IMR-90 (cell line): ENCODE measurements around the gene FLYWCH1. TPM values are rescaled to one million over a fixed set of nuclear protein-coding genes. Genes with fewer than 3 reads are reported as not detected.

Experiments used
- ATAC-seq: fragments of 200-7000 bp; cut with Tn5 transposase; 2 replicates; pipeline ENCODE4 v1.9.1; 2020; ENCODE audit warnings: low read depth, mild to moderate bottlenecking, moderate library complexity
- BruUV-seq: library from RNA; stranded (reverse); fragments of 400-500 nt; replicated peaks from 2 replicates; lab custom pipeline; 2021; lab: Mats Ljungman, UMichigan
- CTCF ChIA-PET: fragments of 300-600 bp; formaldehyde crosslinking; extraction: SDS; loops from one replicate; lab custom pipeline; 2021; ENCODE audit warnings: antibody characterized with exemption; lab: Yijun Ruan, JAX
- POLR2A ChIA-PET: fragments of 300-600 bp; sonication (Branson Sonifier 250); formaldehyde crosslinking; loops from one replicate; lab custom pipeline; 2022; ENCODE audit warnings: antibody characterized with exemption; ENCODE audit not compliant: unreplicated experiment; lab: Charles Lee
- DNase-seq: peaks from one replicate; pipeline ENCODE4 v3.0.0; 2013
- H2AFZ ChIP-seq: replicated peaks from 2 replicates; pipeline ENCODE3; 2013; ENCODE audit warnings: low read length, mild to moderate bottlenecking; ENCODE audit not compliant: poor library complexity
- H2AK5ac ChIP-seq: 2 replicates; pipeline ENCODE4 v1.6.1; 2013; ENCODE audit warnings: low read depth, low read length, inconsistent platforms
- H2AK9ac ChIP-seq: replicated peaks from 2 replicates; pipeline ENCODE3; 2013; ENCODE audit warnings: mild to moderate bottlenecking, low read depth, low read length, moderate library complexity; ENCODE audit not compliant: poor library complexity
- H2BK120ac ChIP-seq: 2 replicates; pipeline ENCODE4 v1.6.1; 2013; ENCODE audit warnings: low read depth, low read length, inconsistent platforms
- H2BK15ac ChIP-seq: 3 replicates; pipeline ENCODE4 v1.6.1; 2013; ENCODE audit warnings: low read depth, low read length, inconsistent platforms
- H2BK20ac ChIP-seq: 2 replicates; pipeline ENCODE4 v1.6.1; 2013; ENCODE audit warnings: low read depth, mild to moderate bottlenecking, inconsistent platforms, low read length, moderate library complexity
- H2BK5ac ChIP-seq: 2 replicates; pipeline ENCODE4 v1.6.1; 2013; ENCODE audit warnings: mild to moderate bottlenecking, low read depth, low read length, inconsistent platforms; ENCODE audit not compliant: poor library complexity, severe bottlenecking
- H3K14ac ChIP-seq: replicated peaks from 2 replicates; pipeline ENCODE4 v1.6.1; 2013; ENCODE audit warnings: low read depth, low read length, inconsistent platforms
- H3K18ac ChIP-seq: 2 replicates; pipeline ENCODE4 v1.6.1; 2013; ENCODE audit warnings: low read depth, low read length, control low read depth
- H3K23ac ChIP-seq: 2 replicates; pipeline ENCODE4 v1.6.1; 2013; ENCODE audit warnings: low read depth, low read length, inconsistent platforms
- H3K27ac ChIP-seq: 2 replicates; pipeline ENCODE4 v1.5.1; 2013; ENCODE audit warnings: mild to moderate bottlenecking, control low read depth, low read length; ENCODE audit not compliant: insufficient read depth
- H3K27me3 ChIP-seq: 2 replicates; pipeline ENCODE4 v1.6.1; 2013; ENCODE audit warnings: low read length; ENCODE audit not compliant: control insufficient read depth, insufficient read depth
- H3K36me3 ChIP-seq: 2 replicates; pipeline ENCODE4 v1.6.1; 2013; ENCODE audit warnings: low read length, mixed read lengths; ENCODE audit not compliant: control insufficient read depth, insufficient read depth
- H3K4ac ChIP-seq: 2 replicates; pipeline ENCODE4 v1.6.1; 2013; ENCODE audit warnings: low read depth, low read length, inconsistent platforms
- H3K4me1 ChIP-seq: 2 replicates; pipeline ENCODE4 v1.6.1; 2013; ENCODE audit warnings: low read length, mixed read lengths; ENCODE audit not compliant: control insufficient read depth, insufficient read depth
- H3K4me2 ChIP-seq: 2 replicates; pipeline ENCODE4 v1.6.1; 2013; ENCODE audit warnings: low read depth, mild to moderate bottlenecking, control low read depth, low read length, moderate library complexity
- H3K4me3 ChIP-seq: 2 replicates; pipeline ENCODE4 v1.5.1; 2013; ENCODE audit warnings: low read depth, mild to moderate bottlenecking, control low read depth, low read length, moderate library complexity; ENCODE audit not compliant: insufficient read depth
- H3K56ac ChIP-seq: 2 replicates; pipeline ENCODE4 v1.6.1; 2013; ENCODE audit warnings: low read length, inconsistent platforms; ENCODE audit not compliant: insufficient read depth; ENCODE audit errors: extremely low read depth
- H3K79me1 ChIP-seq, 2 experiments: 2 replicates each; pipeline ENCODE4 v1.6.1; 2013; ENCODE audit warnings: low read length in 2 of 2, inconsistent platforms in 1 of 2, low read depth in 1 of 2
- H3K9ac ChIP-seq: 2 replicates; pipeline ENCODE4 v1.6.1; 2013; ENCODE audit warnings: low read depth, low read length, control low read depth
- H3K9me1 ChIP-seq: 2 replicates; pipeline ENCODE4 v1.6.1; 2013; ENCODE audit warnings: low read length, inconsistent platforms; ENCODE audit not compliant: insufficient read depth
- H3K9me3 ChIP-seq: 2 replicates; pipeline ENCODE4 v1.6.1; 2013; ENCODE audit warnings: low read length; ENCODE audit not compliant: control insufficient read depth, insufficient read depth
- H4K20me1 ChIP-seq: 2 replicates; pipeline ENCODE4 v1.6.1; 2013; ENCODE audit warnings: low read length, inconsistent platforms; ENCODE audit not compliant: insufficient read depth
- H4K5ac ChIP-seq: 2 replicates; pipeline ENCODE4 v1.6.1; 2013; ENCODE audit warnings: mild to moderate bottlenecking, low read depth, low read length, control low read depth
- H4K8ac ChIP-seq, 2 experiments: 2 replicates each; pipeline ENCODE4 v1.6.1; 2013; ENCODE audit warnings: low read depth in 2 of 2, low read length in 2 of 2, control low read depth in 1 of 2, inconsistent platforms in 1 of 2
- H4K91ac ChIP-seq: 2 replicates; pipeline ENCODE4 v1.6.1; 2013; ENCODE audit warnings: low read depth, low read length, inconsistent platforms; ENCODE audit not compliant: insufficient read depth
- BHLHE40 ChIP-seq: fragments of 150-350 bp; IDR thresholded peaks from 2 replicates; pipeline ENCODE4 v1.6.1; 2016; ENCODE audit warnings: mild to moderate bottlenecking, low read depth, low read length
- CHD1 ChIP-seq: IDR thresholded peaks from 2 replicates; pipeline ENCODE4 v1.6.1; 2012; ENCODE audit warnings: low read depth, low read length, improper control_type of control experiment
- FOS ChIP-seq: fragments of 150-350 bp; IDR thresholded peaks from 2 replicates; pipeline ENCODE4 v1.6.1; 2016; ENCODE audit warnings: low read depth, low read length
- MAFK ChIP-seq: IDR thresholded peaks from 2 replicates; pipeline ENCODE4 v1.6.1; 2012; ENCODE audit warnings: low read depth, low read length, improper control_type of control experiment
- MXI1 ChIP-seq: IDR thresholded peaks from 2 replicates; pipeline ENCODE4 v1.6.1; 2012; ENCODE audit warnings: low read depth, mild to moderate bottlenecking, low read length, moderate library complexity, borderline replicate concordance
- NFE2L2 ChIP-seq: fragments of 150-350 bp; IDR thresholded peaks from 2 replicates; pipeline ENCODE4 v1.6.1; 2016; ENCODE audit warnings: low read depth, mild to moderate bottlenecking, low read length
- POLR2A ChIP-seq: IDR thresholded peaks from 2 replicates; pipeline ENCODE4 v1.6.1; 2012; ENCODE audit warnings: mild to moderate bottlenecking, low read depth, low read length
- RAD21 ChIP-seq: IDR thresholded peaks from 2 replicates; pipeline ENCODE4 v1.6.1; 2012; ENCODE audit warnings: low read length, improper control_type of control experiment
- RCOR1 ChIP-seq: IDR thresholded peaks from 2 replicates; pipeline ENCODE4 v1.6.1; 2012; ENCODE audit warnings: mild to moderate bottlenecking, low read length, improper control_type of control experiment; ENCODE audit not compliant: insufficient replicate concordance
- RFX5 ChIP-seq: IDR thresholded peaks from 2 replicates; pipeline ENCODE4 v1.8.0; 2012; ENCODE audit warnings: low read depth, mild to moderate bottlenecking, low read length, moderate library complexity
- SMC3 ChIP-seq: fragments of 150-350 bp; IDR thresholded peaks from 2 replicates; pipeline ENCODE4 v1.6.1; 2016; ENCODE audit warnings: low read depth, mild to moderate bottlenecking, antibody characterized with exemption, low read length, moderate library complexity
- WGBS, 2 experiments: methylation state at CpG; one replicate each; pipeline versions ENCODE4 v1.1.5 to v1.1.7; 2013; ENCODE audit warnings: missing lambda C conversion rate in 2 of 2; ENCODE audit not compliant: insufficient read length in 1 of 2; ENCODE audit errors: extremely low coverage in 2 of 2; 5-methylcytosine and 5-hydroxymethylcytosine counted together
- dilution Hi-C: fragments of 300-500 bp; cut with HindIII; formaldehyde crosslinking; loops from one replicate; pipeline ENCODE4 v1.14.3; 2018; ENCODE audit warnings: low sequenced_read_pairs; ENCODE audit not compliant: unreplicated experiment
- in situ Hi-C: fragments of 300-500 bp; cut with MboI; formaldehyde crosslinking; loops from 3 replicates; pipeline ENCODE4 v1.14.3; 2019; ENCODE audit warnings: low sequenced_read_pairs, inconsistent platforms, mixed read lengths
- intact Hi-C: fragments of 100-400 bp; cut with micrococcal nuclease; formaldehyde crosslinking; loops from 2 replicates; pipeline ENCODE4 v1.10.0; 2022
- polyA plus RNA-seq, 3 experiments: library from polyadenylated mRNA; depleted of rRNA; stranded (reverse); fragments of >200 nt; gene quantifications; 2 replicates each; pipeline ENCODE4 v1.2.3, GENCODE V29; 2012; ENCODE audit warnings: low replicate concordance in 1 of 3
- total RNA-seq: library from RNA; depleted of rRNA; stranded (reverse); fragments of >200 nt; gene quantifications from 2 replicates; pipeline ENCODE4 v1.2.3, GENCODE V29; 2012
- TF ChIP-seq, protein P1 (sequence below): fragments of 150-350 bp; IDR thresholded peaks from 2 replicates; pipeline ENCODE4 v1.6.1; 2016; ENCODE audit warnings: low read depth, mild to moderate bottlenecking, low read length, moderate library complexity, borderline replicate concordance
- TF ChIP-seq, protein P2 (sequence below): conservative IDR thresholded peaks from 2 replicates; pipeline ENCODE4 v1.5.1; 2012; ENCODE audit warnings: mild to moderate bottlenecking, low read depth, low read length, improper control_type of control experiment
- TF ChIP-seq, protein P3 (sequence below): fragments of 150-350 bp; IDR thresholded peaks from 2 replicates; pipeline ENCODE4 v1.6.1; 2017; ENCODE audit warnings: mild to moderate bottlenecking, antibody characterized with exemption, low read length, low read depth

Gene FLYWCH1
- total and polyA plus RNA-seq, 2 of the 4 experiments (the other 2 are of a cell fraction) = 14.3 to 25.2 TPM

DNA sequence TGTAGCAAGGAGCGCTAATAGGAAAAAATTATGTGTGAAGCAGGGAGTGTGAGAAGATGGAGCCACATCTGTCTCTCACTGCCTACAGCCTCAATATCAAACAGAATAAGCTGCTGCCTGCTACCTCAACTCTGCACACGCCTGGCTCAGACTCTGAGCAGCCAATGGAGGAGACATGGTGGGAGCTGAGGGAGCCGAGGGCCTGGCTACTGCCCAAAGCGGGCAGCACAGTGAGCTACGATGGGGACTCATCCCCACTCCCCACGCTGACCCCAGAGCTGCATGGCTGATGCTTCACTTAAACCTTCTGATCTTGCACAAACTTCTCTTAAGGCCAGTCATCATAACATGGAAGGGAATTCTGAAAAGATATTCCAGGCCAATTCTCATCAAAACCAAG is 39.8 kb upstream of the FLYWCH1 start:
- H3K4me2 ChIP-seq = no peak overlapping the region
- TF ChIP-seq RFX5 (no peak), RCOR1 (no peak), POLR2A (no peak), BHLHE40 (no peak), MXI1 (no peak), NFE2L2 (no peak), MAFK (no peak), CHD1 (no peak), FOS (no peak), SMC3 (no peak), RAD21 (no peak)
- TF ChIP-seq, protein P1, sequence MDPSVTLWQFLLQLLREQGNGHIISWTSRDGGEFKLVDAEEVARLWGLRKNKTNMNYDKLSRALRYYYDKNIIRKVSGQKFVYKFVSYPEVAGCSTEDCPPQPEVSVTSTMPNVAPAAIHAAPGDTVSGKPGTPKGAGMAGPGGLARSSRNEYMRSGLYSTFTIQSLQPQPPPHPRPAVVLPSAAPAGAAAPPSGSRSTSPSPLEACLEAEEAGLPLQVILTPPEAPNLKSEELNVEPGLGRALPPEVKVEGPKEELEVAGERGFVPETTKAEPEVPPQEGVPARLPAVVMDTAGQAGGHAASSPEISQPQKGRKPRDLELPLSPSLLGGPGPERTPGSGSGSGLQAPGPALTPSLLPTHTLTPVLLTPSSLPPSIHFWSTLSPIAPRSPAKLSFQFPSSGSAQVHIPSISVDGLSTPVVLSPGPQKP = no peak
- TF ChIP-seq, protein P2, sequence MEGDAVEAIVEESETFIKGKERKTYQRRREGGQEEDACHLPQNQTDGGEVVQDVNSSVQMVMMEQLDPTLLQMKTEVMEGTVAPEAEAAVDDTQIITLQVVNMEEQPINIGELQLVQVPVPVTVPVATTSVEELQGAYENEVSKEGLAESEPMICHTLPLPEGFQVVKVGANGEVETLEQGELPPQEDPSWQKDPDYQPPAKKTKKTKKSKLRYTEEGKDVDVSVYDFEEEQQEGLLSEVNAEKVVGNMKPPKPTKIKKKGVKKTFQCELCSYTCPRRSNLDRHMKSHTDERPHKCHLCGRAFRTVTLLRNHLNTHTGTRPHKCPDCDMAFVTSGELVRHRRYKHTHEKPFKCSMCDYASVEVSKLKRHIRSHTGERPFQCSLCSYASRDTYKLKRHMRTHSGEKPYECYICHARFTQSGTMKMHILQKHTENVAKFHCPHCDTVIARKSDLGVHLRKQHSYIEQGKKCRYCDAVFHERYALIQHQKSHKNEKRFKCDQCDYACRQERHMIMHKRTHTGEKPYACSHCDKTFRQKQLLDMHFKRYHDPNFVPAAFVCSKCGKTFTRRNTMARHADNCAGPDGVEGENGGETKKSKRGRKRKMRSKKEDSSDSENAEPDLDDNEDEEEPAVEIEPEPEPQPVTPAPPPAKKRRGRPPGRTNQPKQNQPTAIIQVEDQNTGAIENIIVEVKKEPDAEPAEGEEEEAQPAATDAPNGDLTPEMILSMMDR = no peak
- TF ChIP-seq, protein P3, sequence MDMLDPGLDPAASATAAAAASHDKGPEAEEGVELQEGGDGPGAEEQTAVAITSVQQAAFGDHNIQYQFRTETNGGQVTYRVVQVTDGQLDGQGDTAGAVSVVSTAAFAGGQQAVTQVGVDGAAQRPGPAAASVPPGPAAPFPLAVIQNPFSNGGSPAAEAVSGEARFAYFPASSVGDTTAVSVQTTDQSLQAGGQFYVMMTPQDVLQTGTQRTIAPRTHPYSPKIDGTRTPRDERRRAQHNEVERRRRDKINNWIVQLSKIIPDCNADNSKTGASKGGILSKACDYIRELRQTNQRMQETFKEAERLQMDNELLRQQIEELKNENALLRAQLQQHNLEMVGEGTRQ = no peak
- in situ Hi-C loops = no loop called here
- H2BK20ac ChIP-seq = no peak overlapping the region
- H3K18ac ChIP-seq = no peak overlapping the region
- dilution Hi-C loops = no loop called here
- H3K56ac ChIP-seq = no peak overlapping the region
- H4K8ac ChIP-seq = no peak overlapping the region
- H4K20me1 ChIP-seq = no peaks in the 10 kb centered on the region
- POLR2A ChIA-PET = no interaction called here
- no peaks in the 10 kb centered on the region for H3K36me3 ChIP-seq
- H2AK5ac ChIP-seq = no peak overlapping the region
- intact Hi-C loops = no loop called here
- no peak overlapping the region for H3K23ac ChIP-seq
- no peaks in the 10 kb centered on the region for H3K27me3 ChIP-seq
- H3K4me3 ChIP-seq = no peak overlapping the region
- H3K27ac ChIP-seq = no peak overlapping the region
- no peak overlapping the region for H2BK5ac ChIP-seq
- ATAC-seq (no peak), DNase-seq (no peak)
- no CpG with 5 or more reads among the region's 6 CpGs for WGBS, 2 experiments
- H3K79me1 ChIP-seq = no peaks in the 10 kb centered on the region
- no peak overlapping the region for H3K14ac ChIP-seq
- no peak overlapping the region for H2BK15ac ChIP-seq
- H3K4ac ChIP-seq = no peak overlapping the region
- peak overlapping the region; percentile 17; the same call in 1 of the 2 replicates for H2BK120ac ChIP-seq
- no peak overlapping the region for H4K5ac ChIP-seq
- no TSS peak for BruUV-seq
- H3K4me1 ChIP-seq = peaks cover 3% of the 10 kb centered on the region
- no peak overlapping the region for H4K91ac ChIP-seq
- no peaks in the 10 kb centered on the region for H3K9me1 ChIP-seq
- CTCF ChIA-PET = interaction anchor here (1.1 to 3.9 kb wide), 2 partner anchors 33 to 55 kb away, joined by 3 to 23 read pairs; no protein-coding TSS in a partner anchor
- no peak overlapping the region for H3K9ac ChIP-seq
- no peak overlapping the region for H2AFZ ChIP-seq
- no peak overlapping the region for H2AK9ac ChIP-seq
- no peaks in the 10 kb centered on the region for H3K9me3 ChIP-seq
